Measurements from ENCODE around the gene KRTAP2-2.
"Not testable (repeated sequence)": the region's sequence is repeated elsewhere in the genome, so short reads cannot be mapped to it uniquely, and the experiment has no call there.

KRTAP2-2 gene

GRCh38 chr17:41055130-41055529 is at the start of gene KRTAP2-2:
Gene KRTAP2-2 (minus strand): TSS chr17:41055230. CDS start chr17:41055211, 19 bp downstream.
- H3K79me2 ChIP-seq (ENCODE audit: insufficient read depth, low read length); H3K4me1 ChIP-seq (ENCODE audit: insufficient read depth, low read length, severe bottlenecking); H3K9me2 ChIP-seq (ENCODE audit: low read depth, low read length); H4K20me1 ChIP-seq (ENCODE audit: insufficient read depth, low read length); H3K9ac ChIP-seq (ENCODE audit: low read length); H3K36me3 ChIP-seq (ENCODE audit: insufficient read depth, low read length); H2AFZ ChIP-seq (ENCODE audit: low read length); H3K4me2 ChIP-seq (ENCODE audit: low read length); H3K27me3 ChIP-seq (ENCODE audit: insufficient read depth, low read length); H3K27ac ChIP-seq (ENCODE audit: low read depth, low read length, poor library complexity, severe bottlenecking); H3K9me3 ChIP-seq (ENCODE audit: low read length); H3K4me3 ChIP-seq (ENCODE audit: low read depth, low read length, poor library complexity, severe bottlenecking); H3F3A ChIP-seq (ENCODE audit: insufficient read depth, low read length): not testable (repeated sequence)

- not testable (repeated sequence) for H3K4me3 ChIP-seq (ENCODE audit: low read depth, low read length, poor library complexity, severe bottlenecking); H2AFZ ChIP-seq (ENCODE audit: low read length); H3K9me3 ChIP-seq (ENCODE audit: low read length); H3K9ac ChIP-seq (ENCODE audit: low read length); H3K36me3 ChIP-seq (ENCODE audit: insufficient read depth, low read length); H3K4me2 ChIP-seq (ENCODE audit: low read length); H3K27ac ChIP-seq (ENCODE audit: low read depth, low read length, poor library complexity, severe bottlenecking); H3K27me3 ChIP-seq (ENCODE audit: insufficient read depth, low read length); H4K20me1 ChIP-seq (ENCODE audit: insufficient read depth, low read length); H3K9me2 ChIP-seq (ENCODE audit: low read depth, low read length); H3K79me2 ChIP-seq (ENCODE audit: insufficient read depth, low read length); H3K4me1 ChIP-seq (ENCODE audit: insufficient read depth, low read length, severe bottlenecking); H3F3A ChIP-seq (ENCODE audit: insufficient read depth, low read length)
Measured at GRCh38 chr17:41104386-41105038, 49.5 kb upstream of the KRTAP2-2 start.

- H3K36me3 ChIP-seq (ENCODE audit: insufficient read depth, low read length): no peaks in the 10 kb centered on the region
- no peak overlapping the region for H3K9ac ChIP-seq (ENCODE audit: low read length)
- no peaks in the 10 kb centered on the region for H3K79me2 ChIP-seq (ENCODE audit: insufficient read depth, low read length)
- TF ChIP-seq EZH2 (IDR thresholded peaks at IDR 0.05; ENCODE audit: borderline replicate concordance, low read length) (no peak), CTCF (IDR thresholded peaks at IDR 0.05; ENCODE audit: low read length) (no peak)
- H2AFZ ChIP-seq (ENCODE audit: low read length): no peak overlapping the region
- no peak overlapping the region for H3K4me2 ChIP-seq (ENCODE audit: low read length)
- H3K9me2 ChIP-seq (ENCODE audit: low read depth, low read length): no peaks in the 10 kb centered on the region
- no peaks in the 10 kb centered on the region for H3K4me1 ChIP-seq (ENCODE audit: insufficient read depth, low read length, severe bottlenecking)
- no peak overlapping the region for H3K27ac ChIP-seq (ENCODE audit: low read depth, low read length, poor library complexity, severe bottlenecking)
- H4K20me1 ChIP-seq (ENCODE audit: insufficient read depth, low read length): no peaks in the 10 kb centered on the region
- no peaks in the 10 kb centered on the region for H3K27me3 ChIP-seq (ENCODE audit: insufficient read depth, low read length)
- H3K9me3 ChIP-seq (ENCODE audit: low read length): no peaks in the 10 kb centered on the region
- no peak overlapping the region for H3K4me3 ChIP-seq (ENCODE audit: low read depth, low read length, poor library complexity, severe bottlenecking)
- H3F3A ChIP-seq (ENCODE audit: insufficient read depth, low read length): no peaks in the 10 kb centered on the region
Measured at GRCh38 chr17:41103896-41104295, 48.9 kb upstream of the KRTAP2-2 start.

- no peaks in the 10 kb centered on the region for H3K27me3 ChIP-seq (ENCODE audit: insufficient read depth, low read length)
- H4K20me1 ChIP-seq (ENCODE audit: insufficient read depth, low read length): no peaks in the 10 kb centered on the region
- no peak within 1 kb of the TSS for H3K4me3 ChIP-seq (ENCODE audit: low read depth, low read length, poor library complexity, severe bottlenecking)
- no peaks in the 10 kb centered on the region for H3K9me2 ChIP-seq (ENCODE audit: low read depth, low read length)
- no peak within 1 kb of the TSS for H3K4me2 ChIP-seq (ENCODE audit: low read length)
- no peaks in the 10 kb centered on the region for H3K36me3 ChIP-seq (ENCODE audit: insufficient read depth, low read length)
- no peaks in the 10 kb centered on the region for H3K4me1 ChIP-seq (ENCODE audit: insufficient read depth, low read length, severe bottlenecking)
- H3F3A ChIP-seq (ENCODE audit: insufficient read depth, low read length): no peaks in the 10 kb centered on the region
- TF ChIP-seq EZH2 (IDR thresholded peaks at IDR 0.05; ENCODE audit: borderline replicate concordance, low read length) (no peak), CTCF (IDR thresholded peaks at IDR 0.05; ENCODE audit: low read length) (no peak)
- H3K9ac ChIP-seq (ENCODE audit: low read length): no peak within 1 kb of the TSS
- H3K27ac ChIP-seq (ENCODE audit: low read depth, low read length, poor library complexity, severe bottlenecking): no peak within 1 kb of the TSS
- no peaks in the 10 kb centered on the region for H3K9me3 ChIP-seq (ENCODE audit: low read length)
- H2AFZ ChIP-seq (ENCODE audit: low read length): no peak within 1 kb of the TSS
- no peaks in the 10 kb centered on the region for H3K79me2 ChIP-seq (ENCODE audit: insufficient read depth, low read length)
Measured at GRCh38 chr17:41101586-41102259, 46.7 kb upstream of the KRTAP2-2 start, which contains the start of gene KRTAP4-16. Gene KRTAP4-16 (minus strand): TSS chr17:41102209. CDS start chr17:41102209, 0 bp downstream.

GRCh38 chr17:41099682-41100480 is 44.9 kb upstream of the KRTAP2-2 start:
- H3K4me3 ChIP-seq (ENCODE audit: low read depth, low read length, poor library complexity, severe bottlenecking); H4K20me1 ChIP-seq (ENCODE audit: insufficient read depth, low read length); H3K9ac ChIP-seq (ENCODE audit: low read length); H3K36me3 ChIP-seq (ENCODE audit: insufficient read depth, low read length); H3K9me3 ChIP-seq (ENCODE audit: low read length); H3K79me2 ChIP-seq (ENCODE audit: insufficient read depth, low read length); H2AFZ ChIP-seq (ENCODE audit: low read length); H3K27ac ChIP-seq (ENCODE audit: low read depth, low read length, poor library complexity, severe bottlenecking); H3K4me2 ChIP-seq (ENCODE audit: low read length); H3K27me3 ChIP-seq (ENCODE audit: insufficient read depth, low read length); H3K4me1 ChIP-seq (ENCODE audit: insufficient read depth, low read length, severe bottlenecking); H3F3A ChIP-seq (ENCODE audit: insufficient read depth, low read length); H3K9me2 ChIP-seq (ENCODE audit: low read depth, low read length): not testable (repeated sequence)
